GM12878 (cell line): ENCODE data around the gene SMIM43. TPM values are rescaled to one million over a fixed set of nuclear protein-coding genes. Genes with fewer than 3 reads are reported as not detected.
A peak's percentile ranks its signal among the peaks of the same experiment; 100 is the strongest.

ENCODE experiments used
- ATAC-seq: fragments of 200-7000 bp; cut with Tn5 transposase; 3 replicates; pipeline ENCODE4 v1.9.1; 2020; ENCODE audit warnings: mild to moderate bottlenecking, moderate library complexity
- BruUV-seq: library from RNA; stranded (reverse); fragments of 400-500 nt; replicated peaks from 2 replicates; lab custom pipeline; 2021; lab: Mats Ljungman, UMichigan
- CTCF ChIA-PET: fragments of 300-600 bp; sonication (Branson Sonifier 250); formaldehyde crosslinking; extraction: SDS; loops from one replicate; lab custom pipeline; 2021; ENCODE audit warnings: inconsistent platforms; lab: Yijun Ruan, JAX
- POLR2A ChIA-PET: fragments of 350-600 bp; formaldehyde crosslinking; extraction: SDS; loops from one replicate; lab custom pipeline; 2021; ENCODE audit warnings: inconsistent platforms; lab: Charles Lee
- RAD21 ChIA-PET: fragments of 300-600 bp; sonication (Branson Sonifier 250); formaldehyde crosslinking; loops from one replicate; lab custom pipeline; 2023; ENCODE audit warnings: antibody characterized with exemption; ENCODE audit not compliant: unreplicated experiment; lab: Charles Lee
- SMC1A ChIA-PET: fragments of 300-600 bp; sonication (Branson Sonifier 250); formaldehyde crosslinking; loops from one replicate; lab custom pipeline; 2023; ENCODE audit not compliant: unreplicated experiment, uncharacterized antibody; lab: Charles Lee
- DNase-seq: peaks from one replicate; pipeline ENCODE4 v3.0.0-alpha.2; 2011; ENCODE audit warnings: low read depth, low spot score
- FAIRE-seq: peaks from 3 replicates; lab custom pipeline; 2011; peaks lifted over from hg19 to GRCh38; lab: Jason Lieb, UNC
- H2AFZ ChIP-seq: 2 replicates; pipeline ENCODE4 v1.6.0; 2011; ENCODE audit warnings: low read depth, low read length, control low read depth; ENCODE audit not compliant: control insufficient read depth
- H3K27ac ChIP-seq: 2 replicates; pipeline ENCODE4 v1.5.1; 2011; ENCODE audit warnings: control low read depth; ENCODE audit not compliant: control insufficient read depth, insufficient read depth
- H3K27me3 ChIP-seq, 2 experiments: replicated peaks in 1 of 2; 2 replicates each; pipeline versions ENCODE4 v1.6.0 to v1.6.1; 2011; ENCODE audit warnings: low read length in 1 of 2; ENCODE audit not compliant: control insufficient read depth in 2 of 2, insufficient read depth in 2 of 2
- H3K36me3 ChIP-seq, 2 experiments: 2 replicates each; pipeline ENCODE4 v1.5.1; 2011; ENCODE audit warnings: low read length in 1 of 2; ENCODE audit not compliant: control insufficient read depth in 2 of 2, insufficient read depth in 2 of 2
- H3K4me1 ChIP-seq: 2 replicates; pipeline ENCODE4 v1.6.1; 2011; ENCODE audit warnings: mild to moderate bottlenecking, low read length, moderate library complexity, mixed read lengths; ENCODE audit not compliant: control insufficient read depth, insufficient read depth
- H3K4me2 ChIP-seq: 2 replicates; pipeline ENCODE4 v1.6.0; 2011; ENCODE audit warnings: control low read depth; ENCODE audit not compliant: control insufficient read depth, insufficient read depth
- H3K4me3 ChIP-seq: fragments of 200-600 bp; sonication (generic); 2 replicates; pipeline ENCODE4 v1.5.1; 2016
- H3K79me2 ChIP-seq: 2 replicates; pipeline ENCODE4 v1.6.0; 2011; ENCODE audit warnings: low read length; ENCODE audit not compliant: control insufficient read depth, insufficient read depth
- H3K9ac ChIP-seq: 2 replicates; pipeline ENCODE4 v1.8.0; 2011; ENCODE audit warnings: low read length, control low read depth, mixed read lengths; ENCODE audit not compliant: control insufficient read depth, insufficient read depth
- H3K9me3 ChIP-seq: replicated peaks from 3 replicates; pipeline ENCODE4 v1.5.1; 2011; ENCODE audit warnings: mild to moderate bottlenecking, low read length; ENCODE audit not compliant: control insufficient read depth, insufficient read depth
- H4K20me1 ChIP-seq: 2 replicates; pipeline ENCODE4 v1.6.0; 2011; ENCODE audit not compliant: control insufficient read depth, insufficient read depth
- BHLHE40 ChIP-seq, 2 experiments: fragments of 450-650 bp in 1 of 2; IDR thresholded peaks; 2 replicates each; pipeline ENCODE4 v1.6.1; 2011 to 2017; ENCODE audit warnings: low read depth in 2 of 2, borderline replicate concordance in 1 of 2, improper control_type of control experiment in 1 of 2, low read length in 1 of 2, mild to moderate bottlenecking in 1 of 2
- CBFB ChIP-seq: IDR thresholded peaks from 2 replicates; pipeline ENCODE4 v1.6.1; 2016; ENCODE audit warnings: antibody characterized with exemption, low read depth
- MEF2A ChIP-seq: IDR thresholded peaks from 2 replicates; pipeline ENCODE4 v1.6.1; 2011; ENCODE audit warnings: low read depth, mild to moderate bottlenecking, low read length, moderate library complexity; ENCODE audit not compliant: insufficient read depth
- MTA3 ChIP-seq: IDR thresholded peaks from 2 replicates; pipeline ENCODE4 v1.6.1; 2012; ENCODE audit warnings: low read length, inconsistent platforms, borderline replicate concordance
- POLR2A ChIP-seq: IDR thresholded peaks from 2 replicates; pipeline ENCODE4 v1.6.1; 2011; ENCODE audit warnings: low read depth, mild to moderate bottlenecking, low read length
- RAD51 ChIP-seq: fragments of 450-650 bp; IDR thresholded peaks from 2 replicates; pipeline ENCODE4 v1.6.1; 2016; ENCODE audit warnings: moderate library complexity, mild to moderate bottlenecking, inconsistent platforms
- ZNF217 ChIP-seq: fragments of 450-650 bp; IDR thresholded peaks from 2 replicates; pipeline ENCODE4 v1.6.1; 2017; ENCODE audit warnings: antibody characterized with exemption, mild to moderate bottlenecking
- WGBS: methylation state at CpG from one replicate; pipeline ENCODE4 v1.1.6; 2016; ENCODE audit warnings: low lambda C conversion rate; ENCODE audit not compliant: insufficient replicate concordance, insufficient coverage; ENCODE audit errors: missing lambda C conversion rate; 5-methylcytosine and 5-hydroxymethylcytosine counted together
- in situ Hi-C: fragments of 300-500 bp; cut with MboI; formaldehyde crosslinking; loops from 9 replicates; pipeline ENCODE4 v1.14.3; 2018; ENCODE audit warnings: mixed read lengths
- intact Hi-C: fragments of 100-400 bp; cut with micrococcal nuclease; formaldehyde crosslinking; loops from one replicate; pipeline ENCODE4 v1.14.2; 2022; ENCODE audit not compliant: unreplicated experiment
- polyA plus RNA-seq, 11 experiments: library from polyadenylated mRNA; depleted of rRNA in 4 of 11; unstranded in 6 of 11; stranded (reverse) in 5 of 11; fragments of >200 nt; fragmentation: Nextera tagmentation in 4 of 11; fragmentation: Illumina TruSeq in 1 of 11; extraction: Ambion mirVana in 4 of 11; extraction: Trizol in 1 of 11; gene quantifications; 1 replicate in 1 of 11; 2 replicates in 10 of 11; pipeline versions ENCODE4 v1.2.1 to v1.2.3, GENCODE V29; 2011 to 2016; ENCODE audit warnings: inconsistent platforms in 2 of 11, missing spikeins in 2 of 11, low read depth in 1 of 11
- total RNA-seq, 4 experiments: library from RNA; depleted of rRNA in 3 of 4; stranded (reverse); fragments of >200 nt in 3 of 4; fragmentation: Illumina TruSeq in 1 of 4; extraction: Trizol in 1 of 4; gene quantifications; 2 replicates each; pipeline versions ENCODE4 v1.2.1 to v1.2.3, GENCODE V29; 2013 to 2021
- TF ChIP-seq, protein P1 (sequence below): fragments of 450-650 bp; IDR thresholded peaks from 2 replicates; pipeline ENCODE4 v1.6.1; 2017; ENCODE audit warnings: antibody characterized with exemption, mild to moderate bottlenecking, moderate library complexity

SMIM43 gene
- total and polyA plus RNA-seq, 10 of the 15 experiments (the other 5 are each of a cell fraction or from before 2014, with no cell fraction given): 0.12 TPM; not detected in 9

DNA sequence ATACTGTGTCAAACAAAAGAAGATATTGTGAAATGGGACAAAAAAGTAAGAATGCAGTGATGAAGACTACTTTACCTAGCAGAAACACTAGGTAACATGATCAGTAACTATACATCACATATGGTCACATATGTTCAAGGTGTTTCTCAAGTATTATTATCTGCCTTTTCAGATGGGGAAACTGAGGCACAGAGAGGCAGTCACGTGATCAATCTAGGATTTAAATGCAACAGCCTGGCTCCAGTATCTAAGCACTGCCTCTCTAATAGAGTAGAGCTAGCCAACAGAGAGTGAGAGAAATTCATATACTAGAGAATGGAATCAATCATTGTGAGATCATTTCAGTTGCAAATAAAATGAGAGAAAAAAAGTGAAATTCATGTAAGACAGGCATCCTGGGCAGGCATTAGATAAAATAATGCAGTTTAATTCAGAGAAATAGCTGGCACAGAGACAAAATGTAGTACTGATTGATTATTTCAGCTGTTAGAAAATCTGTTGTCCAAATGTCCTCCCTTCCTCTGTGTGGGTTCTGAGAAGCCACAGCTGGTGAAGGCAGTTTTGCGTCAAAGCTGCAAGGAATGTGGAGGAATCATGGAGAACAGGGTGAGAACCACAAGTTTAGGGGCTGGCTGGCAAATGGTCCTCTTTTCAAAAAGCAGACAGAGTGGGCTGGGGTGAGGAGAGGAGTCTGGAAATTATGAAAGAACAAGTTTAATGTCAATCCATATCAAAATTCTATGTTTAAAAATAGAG lies 26.0 kb downstream of the SMIM43 start:
- CTCF ChIA-PET: no interaction called here
- no peak overlapping the region for H3K9ac ChIP-seq
- no peaks in the 10 kb centered on the region; the same call in 1 of the 2 replicates for H4K20me1 ChIP-seq
- no peak for DNase-seq
- H3K27me3 ChIP-seq: no peaks in the 10 kb centered on the region
- FAIRE-seq: no peak
- RAD21 ChIA-PET: no interaction called here
- no peaks in the 10 kb centered on the region for H3K36me3 ChIP-seq
- no peak overlapping the region for H3K27ac ChIP-seq
- POLR2A ChIA-PET: interaction anchor here (0.6 kb wide), 1 partner anchor 9 kb away, joined by 3 read pairs; no protein-coding TSS in a partner anchor
- no peak overlapping the region for H3K4me2 ChIP-seq
- intact Hi-C loops (no loop called here), in situ Hi-C loops (no loop called here)
- no peaks in the 10 kb centered on the region for H3K79me2 ChIP-seq
- SMC1A ChIA-PET: interaction anchor here (1.2 to 1.3 kb wide), 2 partner anchors 21 to 40 kb away, joined by 3 read pairs; no protein-coding TSS in a partner anchor
- 50% methylated on average over 2 of the region's 2 CpGs for WGBS
- no peak for ATAC-seq
- H3K9me3 ChIP-seq: no peaks in the 10 kb centered on the region
- no peak overlapping the region for H2AFZ ChIP-seq
- no peak overlapping the region for H3K4me3 ChIP-seq
- BruUV-seq: no TSS peak
- TF ChIP-seq MEF2A (no peak), ZNF217 (no peak), BHLHE40 (IDR thresholded peaks at IDR 0.05; ENCODE audit: borderline replicate concordance in 1 of 2, low read depth in 2 of 2, low read length in 1 of 2) (peak in 1 of 2 experiments; percentile 7; a peak in 1 of 4 replicates), POLR2A (no peak), RAD51 (peak; percentile 56; the same call in 1 of the 2 replicates), CBFB (no peak), MTA3 (no peak)
- TF ChIP-seq, protein P1, sequence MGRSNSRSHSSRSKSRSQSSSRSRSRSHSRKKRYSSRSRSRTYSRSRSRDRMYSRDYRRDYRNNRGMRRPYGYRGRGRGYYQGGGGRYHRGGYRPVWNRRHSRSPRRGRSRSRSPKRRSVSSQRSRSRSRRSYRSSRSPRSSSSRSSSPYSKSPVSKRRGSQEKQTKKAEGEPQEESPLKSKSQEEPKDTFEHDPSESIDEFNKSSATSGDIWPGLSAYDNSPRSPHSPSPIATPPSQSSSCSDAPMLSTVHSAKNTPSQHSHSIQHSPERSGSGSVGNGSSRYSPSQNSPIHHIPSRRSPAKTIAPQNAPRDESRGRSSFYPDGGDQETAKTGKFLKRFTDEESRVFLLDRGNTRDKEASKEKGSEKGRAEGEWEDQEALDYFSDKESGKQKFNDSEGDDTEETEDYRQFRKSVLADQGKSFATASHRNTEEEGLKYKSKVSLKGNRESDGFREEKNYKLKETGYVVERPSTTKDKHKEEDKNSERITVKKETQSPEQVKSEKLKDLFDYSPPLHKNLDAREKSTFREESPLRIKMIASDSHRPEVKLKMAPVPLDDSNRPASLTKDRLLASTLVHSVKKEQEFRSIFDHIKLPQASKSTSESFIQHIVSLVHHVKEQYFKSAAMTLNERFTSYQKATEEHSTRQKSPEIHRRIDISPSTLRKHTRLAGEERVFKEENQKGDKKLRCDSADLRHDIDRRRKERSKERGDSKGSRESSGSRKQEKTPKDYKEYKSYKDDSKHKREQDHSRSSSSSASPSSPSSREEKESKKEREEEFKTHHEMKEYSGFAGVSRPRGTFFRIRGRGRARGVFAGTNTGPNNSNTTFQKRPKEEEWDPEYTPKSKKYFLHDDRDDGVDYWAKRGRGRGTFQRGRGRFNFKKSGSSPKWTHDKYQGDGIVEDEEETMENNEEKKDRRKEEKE: no peak
- no peaks in the 10 kb centered on the region for H3K4me1 ChIP-seq
